Kidney glomerular epithelial cell (primary cell): ENCODE measurements around the gene EXD3.

Experiments used
- DNase-seq: peaks from one replicate; lab custom pipeline; 2025; lab: John Stamatoyannopoulos, UW

The EXD3 gene

GRCh38 chr9:137271696-137272076 lies 151.3 kb downstream of the EXD3 start:
- DNase-seq = no peak

- no peak for DNase-seq
Measured at GRCh38 chr9:137270929-137271695, 151.8 kb downstream of the EXD3 start.

- no peak for DNase-seq
Measured at GRCh38 chr9:137269231-137269772, 153.7 kb downstream of the EXD3 start.

- DNase-seq = no peak
Measured at GRCh38 chr9:137268538-137269201, 154.3 kb downstream of the EXD3 start.

GRCh38 chr9:137267933-137268355 lies 155.0 kb downstream of the EXD3 start:
- DNase-seq = no peak

GRCh38 chr9:137266585-137267453 lies 156.1 kb downstream of the EXD3 start:
- DNase-seq = no peak

- no peak for DNase-seq
Measured at GRCh38 chr9:137266162-137266527, 156.8 kb downstream of the EXD3 start.

- no peak for DNase-seq
Measured at GRCh38 chr9:137265496-137266161, 157.3 kb downstream of the EXD3 start.

- no peak for DNase-seq
Measured at GRCh38 chr9:137264067-137264466, 158.9 kb downstream of the EXD3 start.

GRCh38 chr9:137263506-137263905 lies 159.5 kb downstream of the EXD3 start:
- no peak for DNase-seq

GRCh38 chr9:137262909-137263285 lies 160.1 kb downstream of the EXD3 start:
- no peak for DNase-seq

- DNase-seq = peak; percentile 2
Measured at GRCh38 chr9:137262173-137262908, 160.6 kb downstream of the EXD3 start.
